H1 (cell line): ENCODE measurements around the gene PA2G4. TPM values are rescaled to one million over a fixed set of nuclear protein-coding genes. Genes with fewer than 3 reads are reported as not detected.
A peak's percentile ranks its signal among the peaks of the same experiment; 100 is the strongest.

ENCODE experiments used
- GABPA ChIP-seq: IDR thresholded peaks from 2 replicates; pipeline ENCODE4 v1.6.1; 2011; ENCODE audit warnings: mild to moderate bottlenecking, low read length, moderate library complexity, borderline replicate concordance; ENCODE audit not compliant: insufficient read depth
- GTF2F1 ChIP-seq: IDR thresholded peaks from 2 replicates; pipeline ENCODE4 v1.6.1; 2012; ENCODE audit warnings: low read depth, low read length, improper control_type of control experiment, borderline replicate concordance
- RFX5 ChIP-seq: IDR thresholded peaks from 2 replicates; pipeline ENCODE4 v1.6.1; 2011; ENCODE audit warnings: low read depth, low read length, improper control_type of control experiment, borderline replicate concordance
- RXRA ChIP-seq: IDR thresholded peaks from 2 replicates; pipeline ENCODE4 v1.6.1; 2011; ENCODE audit warnings: low read depth, mild to moderate bottlenecking, low read length, moderate library complexity; ENCODE audit not compliant: insufficient read depth
- SIX5 ChIP-seq: IDR thresholded peaks from 2 replicates; pipeline ENCODE4 v1.6.1; 2011; ENCODE audit warnings: mild to moderate bottlenecking, low read depth, low read length
- SP4 ChIP-seq: IDR thresholded peaks from 2 replicates; pipeline ENCODE4 v1.6.1; 2012; ENCODE audit warnings: low read length, inconsistent platforms
- TAF7 ChIP-seq: optimal IDR thresholded peaks from 2 replicates; pipeline ENCODE3; 2011; ENCODE audit warnings: low read depth, mild to moderate bottlenecking, inconsistent platforms, low read length, moderate library complexity, borderline replicate concordance
- TCF12 ChIP-seq: IDR thresholded peaks from 2 replicates; pipeline ENCODE4 v1.6.1; 2011; ENCODE audit warnings: low read depth, mild to moderate bottlenecking, low read length
- polyA plus RNA-seq, 7 experiments: library from polyadenylated mRNA; depleted of rRNA in 3 of 7; stranded (reverse) in 5 of 7; unstranded in 2 of 7; fragments of >200 nt in 5 of 7; fragments of 200-250 nt in 2 of 7; gene quantifications; 1 replicate in 5 of 7; 2 replicates in 1 of 7; 4 replicates in 1 of 7; pipeline versions ENCODE4 v1.2.1 to v1.2.3, GENCODE V29; 2011 to 2013; ENCODE audit warnings: missing spikeins in 2 of 7, mixed read lengths in 2 of 7
- total RNA-seq: library from RNA; stranded (reverse); fragmentation: NEBNext Ultra II Directional; extraction: Animal tissue kit (Norgen Biotek cat#: 25700); gene quantifications from 2 replicates; pipeline ENCODE4 v1.2.1, GENCODE V29; 2021
- TF ChIP-seq, protein P1 (sequence below): fragments of 300-600 bp; sonication (generic); IDR thresholded peaks from 2 replicates; pipeline ENCODE4 v1.7.1; 2012; ENCODE audit warnings: low read length, moderate library complexity, mild to moderate bottlenecking, inconsistent platforms; ENCODE audit not compliant: insufficient replicate concordance

PA2G4 gene
- total and polyA plus RNA-seq, 2 of the 8 experiments (the other 6 are each of a cell fraction or from before 2014, with no cell fraction given): 159 to 242 TPM

DNA sequence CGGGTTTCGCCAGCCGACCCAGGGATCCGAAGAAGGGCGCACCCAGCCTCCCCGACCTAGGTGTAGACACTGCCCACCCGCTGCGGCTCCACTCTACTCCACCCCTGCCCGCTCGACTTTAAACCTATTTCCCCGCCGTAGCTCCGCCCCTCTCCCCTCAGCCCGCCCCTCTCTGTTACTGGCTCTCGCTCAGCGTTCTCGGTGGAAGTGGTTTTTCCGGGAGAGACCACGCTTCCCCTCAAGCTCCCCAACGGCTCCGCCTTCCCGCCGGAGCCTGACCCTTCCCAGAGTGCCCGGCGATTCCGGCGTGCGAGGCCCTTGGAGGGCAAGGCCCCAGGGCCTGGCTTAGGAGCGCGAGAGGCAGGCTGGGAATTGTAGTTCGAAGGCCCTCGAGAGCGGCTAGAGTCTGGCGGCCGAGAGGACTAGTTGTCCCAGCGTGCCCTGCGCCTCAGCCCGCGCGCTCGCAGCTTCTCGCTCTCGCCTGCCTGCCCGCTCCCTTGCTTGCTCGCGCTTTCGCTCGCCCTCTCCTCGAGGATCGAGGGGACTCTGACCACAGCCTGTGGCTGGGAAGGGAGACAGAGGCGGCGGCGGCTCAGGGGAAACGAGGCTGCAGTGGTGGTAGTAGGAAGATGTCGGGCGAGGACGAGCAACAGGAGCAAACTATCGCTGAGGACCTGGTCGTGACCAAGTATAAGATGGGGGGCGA, at the start of gene PA2G4 (continued):
- TF ChIP-seq, protein P1, sequence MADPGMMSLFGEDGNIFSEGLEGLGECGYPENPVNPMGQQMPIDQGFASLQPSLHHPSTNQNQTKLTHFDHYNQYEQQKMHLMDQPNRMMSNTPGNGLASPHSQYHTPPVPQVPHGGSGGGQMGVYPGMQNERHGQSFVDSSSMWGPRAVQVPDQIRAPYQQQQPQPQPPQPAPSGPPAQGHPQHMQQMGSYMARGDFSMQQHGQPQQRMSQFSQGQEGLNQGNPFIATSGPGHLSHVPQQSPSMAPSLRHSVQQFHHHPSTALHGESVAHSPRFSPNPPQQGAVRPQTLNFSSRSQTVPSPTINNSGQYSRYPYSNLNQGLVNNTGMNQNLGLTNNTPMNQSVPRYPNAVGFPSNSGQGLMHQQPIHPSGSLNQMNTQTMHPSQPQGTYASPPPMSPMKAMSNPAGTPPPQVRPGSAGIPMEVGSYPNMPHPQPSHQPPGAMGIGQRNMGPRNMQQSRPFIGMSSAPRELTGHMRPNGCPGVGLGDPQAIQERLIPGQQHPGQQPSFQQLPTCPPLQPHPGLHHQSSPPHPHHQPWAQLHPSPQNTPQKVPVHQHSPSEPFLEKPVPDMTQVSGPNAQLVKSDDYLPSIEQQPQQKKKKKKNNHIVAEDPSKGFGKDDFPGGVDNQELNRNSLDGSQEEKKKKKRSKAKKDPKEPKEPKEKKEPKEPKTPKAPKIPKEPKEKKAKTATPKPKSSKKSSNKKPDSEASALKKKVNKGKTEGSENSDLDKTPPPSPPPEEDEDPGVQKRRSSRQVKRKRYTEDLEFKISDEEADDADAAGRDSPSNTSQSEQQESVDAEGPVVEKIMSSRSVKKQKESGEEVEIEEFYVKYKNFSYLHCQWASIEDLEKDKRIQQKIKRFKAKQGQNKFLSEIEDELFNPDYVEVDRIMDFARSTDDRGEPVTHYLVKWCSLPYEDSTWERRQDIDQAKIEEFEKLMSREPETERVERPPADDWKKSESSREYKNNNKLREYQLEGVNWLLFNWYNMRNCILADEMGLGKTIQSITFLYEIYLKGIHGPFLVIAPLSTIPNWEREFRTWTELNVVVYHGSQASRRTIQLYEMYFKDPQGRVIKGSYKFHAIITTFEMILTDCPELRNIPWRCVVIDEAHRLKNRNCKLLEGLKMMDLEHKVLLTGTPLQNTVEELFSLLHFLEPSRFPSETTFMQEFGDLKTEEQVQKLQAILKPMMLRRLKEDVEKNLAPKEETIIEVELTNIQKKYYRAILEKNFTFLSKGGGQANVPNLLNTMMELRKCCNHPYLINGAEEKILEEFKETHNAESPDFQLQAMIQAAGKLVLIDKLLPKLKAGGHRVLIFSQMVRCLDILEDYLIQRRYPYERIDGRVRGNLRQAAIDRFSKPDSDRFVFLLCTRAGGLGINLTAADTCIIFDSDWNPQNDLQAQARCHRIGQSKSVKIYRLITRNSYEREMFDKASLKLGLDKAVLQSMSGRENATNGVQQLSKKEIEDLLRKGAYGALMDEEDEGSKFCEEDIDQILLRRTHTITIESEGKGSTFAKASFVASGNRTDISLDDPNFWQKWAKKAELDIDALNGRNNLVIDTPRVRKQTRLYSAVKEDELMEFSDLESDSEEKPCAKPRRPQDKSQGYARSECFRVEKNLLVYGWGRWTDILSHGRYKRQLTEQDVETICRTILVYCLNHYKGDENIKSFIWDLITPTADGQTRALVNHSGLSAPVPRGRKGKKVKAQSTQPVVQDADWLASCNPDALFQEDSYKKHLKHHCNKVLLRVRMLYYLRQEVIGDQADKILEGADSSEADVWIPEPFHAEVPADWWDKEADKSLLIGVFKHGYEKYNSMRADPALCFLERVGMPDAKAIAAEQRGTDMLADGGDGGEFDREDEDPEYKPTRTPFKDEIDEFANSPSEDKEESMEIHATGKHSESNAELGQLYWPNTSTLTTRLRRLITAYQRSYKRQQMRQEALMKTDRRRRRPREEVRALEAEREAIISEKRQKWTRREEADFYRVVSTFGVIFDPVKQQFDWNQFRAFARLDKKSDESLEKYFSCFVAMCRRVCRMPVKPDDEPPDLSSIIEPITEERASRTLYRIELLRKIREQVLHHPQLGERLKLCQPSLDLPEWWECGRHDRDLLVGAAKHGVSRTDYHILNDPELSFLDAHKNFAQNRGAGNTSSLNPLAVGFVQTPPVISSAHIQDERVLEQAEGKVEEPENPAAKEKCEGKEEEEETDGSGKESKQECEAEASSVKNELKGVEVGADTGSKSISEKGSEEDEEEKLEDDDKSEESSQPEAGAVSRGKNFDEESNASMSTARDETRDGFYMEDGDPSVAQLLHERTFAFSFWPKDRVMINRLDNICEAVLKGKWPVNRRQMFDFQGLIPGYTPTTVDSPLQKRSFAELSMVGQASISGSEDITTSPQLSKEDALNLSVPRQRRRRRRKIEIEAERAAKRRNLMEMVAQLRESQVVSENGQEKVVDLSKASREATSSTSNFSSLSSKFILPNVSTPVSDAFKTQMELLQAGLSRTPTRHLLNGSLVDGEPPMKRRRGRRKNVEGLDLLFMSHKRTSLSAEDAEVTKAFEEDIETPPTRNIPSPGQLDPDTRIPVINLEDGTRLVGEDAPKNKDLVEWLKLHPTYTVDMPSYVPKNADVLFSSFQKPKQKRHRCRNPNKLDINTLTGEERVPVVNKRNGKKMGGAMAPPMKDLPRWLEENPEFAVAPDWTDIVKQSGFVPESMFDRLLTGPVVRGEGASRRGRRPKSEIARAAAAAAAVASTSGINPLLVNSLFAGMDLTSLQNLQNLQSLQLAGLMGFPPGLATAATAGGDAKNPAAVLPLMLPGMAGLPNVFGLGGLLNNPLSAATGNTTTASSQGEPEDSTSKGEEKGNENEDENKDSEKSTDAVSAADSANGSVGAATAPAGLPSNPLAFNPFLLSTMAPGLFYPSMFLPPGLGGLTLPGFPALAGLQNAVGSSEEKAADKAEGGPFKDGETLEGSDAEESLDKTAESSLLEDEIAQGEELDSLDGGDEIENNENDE: no peak
- TF ChIP-seq RXRA (no peak), SP4 (no peak; the same call in 1 of the 2 replicates), GABPA (no peak), TCF12 (no peak), GTF2F1 (no peak), SIX5 (peak; percentile 87), TAF7 (peak; percentile 37), RFX5 (no peak)
